Measurements from ENCODE around the gene IQGAP3.
"Not testable (repeated sequence)": the region's sequence is repeated elsewhere in the genome, so short reads cannot be mapped to it uniquely, and the experiment has no call there.

The IQGAP3 gene

GRCh38 chr1:156555715-156556114, 16.6 kb downstream of the IQGAP3 start:
- H3K36me3 ChIP-seq: no peaks in the 10 kb centered on the region
- no peaks in the 10 kb centered on the region for H3K27me3 ChIP-seq
- no peak overlapping the region for H3K27ac ChIP-seq
- intact Hi-C loops (cut with DNase I; ENCODE audit: low total_unique reads): no loop called here
- no peak for TF ChIP-seq CTCF (IDR thresholded peaks at IDR 0.05)
- H3K4me3 ChIP-seq: no peak overlapping the region
- no peaks in the 10 kb centered on the region for H3K4me1 ChIP-seq
- no peak for DNase-seq
- no peaks in the 10 kb centered on the region for H3K9me3 ChIP-seq

GRCh38 chr1:156554971-156555370, 17.4 kb downstream of the IQGAP3 start:
- TF ChIP-seq CTCF (IDR thresholded peaks at IDR 0.05): no peak
- H3K36me3 ChIP-seq: no peaks in the 10 kb centered on the region
- H3K9me3 ChIP-seq: no peaks in the 10 kb centered on the region
- H3K4me3 ChIP-seq: no peak overlapping the region
- H3K4me1 ChIP-seq: no peaks in the 10 kb centered on the region
- intact Hi-C loops (cut with DNase I; ENCODE audit: low total_unique reads): no loop called here
- no peak overlapping the region for H3K27ac ChIP-seq
- no peaks in the 10 kb centered on the region for H3K27me3 ChIP-seq
- DNase-seq: no peak

GRCh38 chr1:156553860-156554485, 18.4 kb downstream of the IQGAP3 start:
- no peak for DNase-seq
- H3K27ac ChIP-seq: no peak overlapping the region
- H3K9me3 ChIP-seq: no peaks in the 10 kb centered on the region
- H3K27me3 ChIP-seq: no peaks in the 10 kb centered on the region
- no peaks in the 10 kb centered on the region for H3K36me3 ChIP-seq
- intact Hi-C loops (cut with DNase I; ENCODE audit: low total_unique reads): no loop called here
- H3K4me1 ChIP-seq: no peaks in the 10 kb centered on the region
- no peak overlapping the region for H3K4me3 ChIP-seq
- no peak for TF ChIP-seq CTCF (IDR thresholded peaks at IDR 0.05)

- H3K27ac ChIP-seq; intact Hi-C loops (cut with DNase I; ENCODE audit: low total_unique reads); H3K27me3 ChIP-seq; H3K4me3 ChIP-seq; H3K9me3 ChIP-seq; H3K4me1 ChIP-seq; H3K36me3 ChIP-seq: not testable (repeated sequence)
- DNase-seq: peak; percentile 49 to 68
Observed at GRCh38 chr1:156552937-156553336, 19.4 kb downstream of the IQGAP3 start.

GRCh38 chr1:156552518-156552917, 19.8 kb downstream of the IQGAP3 start:
- Histone ChIP-seq H3K27ac (no peak overlapping the region), H3K9me3 (no peaks in the 10 kb centered on the region), H3K27me3 (no peaks in the 10 kb centered on the region), H3K4me1 (no peaks in the 10 kb centered on the region), H3K4me3 (no peak overlapping the region), H3K36me3 (no peaks in the 10 kb centered on the region)
- intact Hi-C loops (cut with DNase I; ENCODE audit: low total_unique reads): no loop called here
- DNase-seq: no peak
- no peak for TF ChIP-seq CTCF (IDR thresholded peaks at IDR 0.05)

GRCh38 chr1:156551869-156552268, 20.5 kb downstream of the IQGAP3 start:
- Histone ChIP-seq H3K9me3 (no peaks in the 10 kb centered on the region), H3K4me3 (no peak overlapping the region), H3K36me3 (no peaks in the 10 kb centered on the region), H3K4me1 (no peaks in the 10 kb centered on the region), H3K27ac (no peak overlapping the region), H3K27me3 (no peaks in the 10 kb centered on the region)
- intact Hi-C loops (cut with DNase I; ENCODE audit: low total_unique reads): no loop called here
- no peak for DNase-seq
- no peak for TF ChIP-seq CTCF (IDR thresholded peaks at IDR 0.05)
